HG02852 (cell line): ENCODE measurements around the gene CRIP3.

Experiments used
- ATAC-seq: cut with Tn5 transposase; IDR thresholded peaks from one replicate; pipeline ENCODE4 v1.9.1; 2021; ENCODE audit warnings: mild to moderate bottlenecking, moderate library complexity; ENCODE audit not compliant: unreplicated experiment

The CRIP3 gene

DNA sequence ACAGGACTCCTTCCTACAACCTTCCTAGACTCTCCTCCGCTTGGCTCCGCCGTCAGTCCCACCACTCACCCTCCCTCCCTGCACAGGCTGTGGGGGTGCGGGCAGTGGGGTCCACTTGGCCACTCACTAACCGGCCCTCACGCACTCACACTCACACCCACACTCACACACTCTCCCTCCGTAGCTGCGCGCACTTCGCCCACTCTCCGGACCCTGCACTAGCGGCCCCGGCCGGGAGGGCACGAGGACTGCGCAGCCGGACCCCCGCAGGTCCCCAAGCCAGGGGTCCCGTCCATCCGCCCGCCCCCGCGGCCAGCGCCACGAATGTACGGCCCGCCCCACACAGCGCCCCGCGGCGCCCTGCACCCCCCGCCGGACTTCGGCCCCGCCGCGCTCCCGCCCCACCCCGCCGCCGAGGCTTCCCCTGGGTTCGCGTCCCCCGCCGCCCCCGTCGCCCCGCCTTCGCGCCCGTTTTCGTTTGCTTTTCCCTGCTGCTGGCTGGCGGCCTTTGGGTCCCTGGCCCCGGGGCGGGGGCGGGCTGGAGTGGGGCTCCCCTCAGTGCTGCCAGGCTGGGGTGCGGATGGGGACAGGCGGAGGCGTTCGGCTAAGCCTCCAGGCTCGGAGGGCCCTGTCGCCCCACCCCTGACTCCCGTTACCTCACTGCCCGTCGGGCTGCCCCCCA is 33.6 kb downstream of the CRIP3 start:
- no peak for ATAC-seq

DNA sequence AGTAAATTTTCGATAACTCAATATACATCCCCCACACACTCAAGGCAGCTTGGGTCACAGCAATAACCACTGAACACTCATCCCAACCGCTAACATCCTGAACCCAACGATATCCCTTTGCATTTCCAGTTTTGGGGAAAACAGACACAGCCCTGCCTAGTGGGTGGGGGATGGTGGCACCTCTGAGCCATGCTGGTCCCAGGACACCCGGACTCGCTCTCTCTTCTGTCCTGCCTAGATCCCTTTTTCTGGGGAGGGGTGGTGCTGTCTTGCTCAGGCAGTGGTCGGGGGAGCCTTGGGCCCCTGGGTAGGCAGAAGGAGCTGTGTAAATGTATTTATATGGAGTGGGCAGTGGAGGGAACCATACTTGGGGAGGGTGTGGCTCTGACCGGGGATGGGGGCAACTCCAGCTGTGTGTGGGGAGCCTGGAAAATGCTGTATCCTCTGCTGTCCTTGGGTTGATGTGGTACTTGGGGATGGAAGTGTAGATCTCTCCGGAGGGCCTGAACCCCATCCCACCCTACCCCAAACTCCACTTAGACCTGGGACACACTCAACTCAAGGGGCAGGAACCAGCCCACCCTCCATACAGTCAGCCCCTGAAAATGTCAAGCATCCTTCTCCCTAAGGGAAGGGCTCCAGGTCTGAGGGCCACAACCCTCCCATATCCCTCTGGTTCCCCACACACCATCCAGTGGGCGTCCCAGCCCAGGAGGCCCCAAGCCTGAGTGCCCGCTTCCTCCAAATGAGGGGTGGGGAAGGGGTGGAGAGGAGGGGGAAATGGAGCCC is 34.3 kb downstream of the CRIP3 start:
- no peak for ATAC-seq

DNA sequence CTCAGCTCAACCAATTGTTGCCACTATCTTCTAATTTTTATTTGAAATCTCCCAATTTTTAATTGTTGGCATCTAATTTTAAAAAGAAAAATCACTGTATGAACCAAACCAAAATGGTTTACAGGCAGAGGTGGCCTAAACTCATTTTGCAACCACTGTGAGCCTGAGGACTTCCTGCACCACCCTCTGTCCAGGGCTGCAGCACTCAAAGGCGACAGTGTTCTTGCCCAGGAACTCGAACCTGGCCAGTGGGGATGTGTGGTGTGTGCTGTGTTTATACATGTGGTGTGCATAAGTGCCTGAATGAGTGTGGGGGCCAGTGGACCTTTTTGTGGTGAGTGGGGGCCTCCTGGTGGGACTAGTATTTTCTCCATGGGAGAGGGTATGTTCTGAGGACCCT is 34.9 kb downstream of the CRIP3 start:
- ATAC-seq = no peak

DNA sequence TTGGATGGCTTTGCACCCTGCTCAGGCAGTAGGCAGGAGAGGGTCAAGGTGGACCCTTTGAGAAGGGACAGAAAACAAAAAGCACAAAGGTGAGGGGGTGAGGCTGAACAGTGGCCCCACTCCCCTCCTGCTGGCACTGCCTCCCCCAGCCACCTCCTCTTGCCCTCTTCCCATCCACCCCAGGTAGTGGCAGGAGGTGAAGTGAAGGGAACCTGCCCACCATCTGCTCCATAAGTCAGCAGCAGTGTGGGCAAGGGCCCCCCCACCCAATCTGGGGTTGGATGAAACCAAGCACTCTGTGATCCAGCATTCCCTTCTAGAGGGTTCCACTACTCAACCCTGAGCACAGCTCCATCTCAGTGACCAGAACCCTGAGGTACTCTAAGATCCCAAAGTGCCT is 36.7 kb downstream of the CRIP3 start:
- ATAC-seq = no peak

DNA sequence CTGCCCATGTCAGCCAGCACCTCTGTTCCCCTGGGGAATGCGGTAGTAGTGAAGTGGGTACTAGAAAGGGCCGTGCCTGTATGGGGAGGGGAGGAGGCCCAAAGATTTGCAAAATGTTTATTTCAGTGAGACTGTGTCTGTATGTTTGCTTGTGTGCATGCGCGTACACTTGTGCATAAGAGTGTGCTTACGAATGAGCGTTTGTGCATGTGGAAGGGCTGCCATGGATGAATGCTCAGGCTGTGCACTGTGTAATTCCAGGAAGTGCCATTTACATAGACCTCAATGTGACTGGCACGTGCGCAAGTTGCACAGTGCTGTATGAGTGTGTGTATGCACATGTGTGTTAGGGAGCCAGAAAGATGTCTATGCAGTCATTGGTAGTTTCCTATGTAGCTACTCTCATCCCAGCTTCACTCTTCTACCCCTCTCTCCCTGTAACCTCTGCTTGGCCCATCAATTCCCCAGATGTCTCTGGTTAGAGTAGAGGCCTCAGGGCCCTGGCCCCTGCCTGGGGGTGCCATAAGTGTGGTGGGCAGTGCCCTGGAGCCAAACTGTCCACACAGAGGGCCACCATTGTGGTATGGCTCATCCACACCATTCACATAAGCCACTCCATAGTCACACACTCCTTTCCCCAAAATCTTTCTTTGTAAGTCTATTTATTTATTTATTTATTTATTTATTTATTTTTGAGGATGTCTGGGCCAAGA is 37.4 kb downstream of the CRIP3 start:
- ATAC-seq = no peak

DNA sequence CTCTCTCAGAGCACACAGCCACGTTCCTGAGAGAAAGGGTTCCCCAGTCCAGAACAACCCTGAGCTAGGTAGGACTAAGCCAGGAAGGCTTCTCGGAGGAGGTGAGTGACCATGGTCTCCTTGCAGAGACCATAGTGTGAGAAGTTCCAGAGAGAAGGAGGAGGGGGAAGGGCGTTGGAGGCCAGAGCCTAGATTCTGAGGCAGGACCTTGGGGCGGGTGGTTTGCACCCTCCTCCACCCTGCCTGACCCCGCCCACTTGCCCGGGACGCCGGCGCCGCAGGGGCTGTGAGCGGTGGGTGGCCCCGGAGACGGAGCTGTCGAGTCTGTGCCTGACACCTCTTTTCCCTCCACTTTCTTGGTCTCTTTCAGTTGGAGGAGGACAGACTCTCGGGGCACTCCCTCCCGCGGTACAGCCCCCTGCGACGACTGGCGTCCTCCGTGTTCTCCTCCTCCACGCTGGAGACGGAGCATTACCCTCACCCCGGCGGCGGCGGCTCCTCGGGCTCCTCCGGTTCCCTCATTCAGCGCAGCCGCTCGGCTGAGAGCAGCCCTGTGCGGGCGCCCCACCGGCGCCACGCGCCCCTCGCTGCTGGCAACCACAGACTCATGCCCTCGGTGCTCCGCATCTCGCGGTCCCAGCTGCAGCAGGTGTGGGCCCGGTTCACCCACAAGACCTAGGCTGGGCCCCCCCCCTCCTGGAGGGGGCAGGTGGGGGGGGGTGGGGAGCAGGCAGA is 39.2 kb downstream of the CRIP3 start:
- ATAC-seq = no peak

DNA sequence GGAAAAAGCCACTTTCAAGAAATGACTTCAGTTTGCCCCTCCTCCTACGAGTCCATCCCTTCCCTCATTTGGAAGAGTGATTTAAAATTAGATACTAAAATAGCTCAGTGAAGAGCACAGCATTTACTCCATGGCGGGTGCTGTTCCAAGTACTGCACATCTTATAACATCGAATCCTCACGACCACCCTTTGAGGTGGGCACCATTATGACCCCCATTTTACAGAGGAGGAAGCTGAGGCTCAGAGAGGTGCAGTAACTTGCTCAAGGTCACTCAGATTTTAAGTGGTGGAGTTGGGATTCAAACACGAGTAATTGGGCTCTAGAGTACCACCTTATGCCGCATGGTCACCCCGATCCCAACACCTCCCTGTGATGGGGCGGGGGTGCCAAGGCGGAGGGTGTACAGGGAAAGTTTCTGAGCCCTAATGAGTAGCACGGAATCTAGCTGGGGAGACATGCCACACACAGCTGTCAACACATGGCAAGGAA is 39.8 kb downstream of the CRIP3 start:
- ATAC-seq = no peak

DNA sequence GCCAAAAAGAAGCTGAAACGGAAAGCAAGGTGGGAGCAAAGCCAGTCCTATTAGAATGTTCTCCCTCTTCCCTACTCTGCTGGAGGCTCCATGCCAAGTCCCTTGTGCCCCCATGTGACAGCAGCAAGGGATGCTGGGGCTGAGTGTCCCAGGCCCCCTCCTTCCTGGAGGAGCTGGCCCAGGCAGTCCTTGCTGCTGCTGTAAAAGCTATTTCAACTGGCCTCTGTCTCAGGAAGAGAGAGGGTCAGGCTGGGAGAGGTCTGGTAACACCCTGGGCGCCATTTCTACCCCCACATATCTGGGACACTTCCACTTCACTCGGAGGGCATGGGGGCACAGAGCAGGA is 40.3 kb downstream of the CRIP3 start:
- no peak for ATAC-seq

DNA sequence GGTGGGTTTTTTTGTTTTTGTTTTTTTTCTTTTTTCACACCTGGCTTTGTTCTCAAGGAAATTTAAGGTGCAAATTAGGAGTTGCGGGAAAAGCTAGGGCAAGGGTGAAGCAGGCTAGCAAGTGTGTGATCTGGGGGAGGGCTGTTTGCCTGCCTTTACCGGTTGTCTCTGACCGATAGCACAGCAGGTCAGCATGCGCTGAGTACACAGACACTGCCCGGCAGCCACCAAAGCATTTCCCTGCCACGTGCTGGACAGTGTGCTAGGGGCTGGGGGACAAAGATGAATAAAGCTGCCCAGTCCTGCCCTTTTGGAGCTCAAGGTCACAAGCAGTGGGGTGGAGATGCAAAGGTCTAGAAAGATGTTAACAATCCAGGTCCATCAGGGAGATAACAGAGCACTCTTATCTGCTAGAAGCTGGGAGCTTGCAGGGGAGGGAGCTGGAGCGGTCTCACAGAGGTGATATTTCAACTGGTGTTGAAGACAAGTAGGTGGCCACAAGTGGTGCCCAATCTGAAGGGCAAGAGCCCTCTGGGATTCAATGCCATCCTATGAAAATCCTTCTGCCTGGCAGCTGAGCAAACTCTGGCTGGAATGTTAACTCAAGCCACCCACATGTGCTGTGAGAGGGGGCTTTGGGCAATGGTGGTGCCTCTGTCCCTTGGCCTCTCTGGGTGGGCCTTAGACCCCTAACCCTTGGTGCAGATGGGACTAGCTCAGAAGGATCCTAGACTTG is 40.8 kb downstream of the CRIP3 start:
- no peak for ATAC-seq

DNA sequence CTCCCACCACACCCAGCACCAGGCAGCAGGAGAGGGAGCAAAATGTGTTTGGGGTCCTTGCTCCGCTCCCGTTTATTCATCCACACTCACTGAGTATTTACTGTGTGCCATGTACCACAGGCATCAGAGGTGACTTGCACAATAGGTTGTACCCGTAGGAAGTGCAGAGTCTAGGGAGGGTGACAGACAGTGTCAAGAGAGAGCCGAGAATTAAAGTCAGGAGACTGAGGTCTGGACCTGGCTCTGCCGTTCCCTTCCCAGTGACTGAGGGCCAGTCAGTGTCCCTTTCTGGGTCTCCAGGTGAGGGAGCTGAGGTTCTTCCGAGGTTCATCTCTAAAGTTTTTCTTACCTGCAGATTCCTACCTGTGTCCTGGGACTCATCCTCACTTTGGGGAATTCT is 43.1 kb downstream of the CRIP3 start:
- ATAC-seq = no peak

DNA sequence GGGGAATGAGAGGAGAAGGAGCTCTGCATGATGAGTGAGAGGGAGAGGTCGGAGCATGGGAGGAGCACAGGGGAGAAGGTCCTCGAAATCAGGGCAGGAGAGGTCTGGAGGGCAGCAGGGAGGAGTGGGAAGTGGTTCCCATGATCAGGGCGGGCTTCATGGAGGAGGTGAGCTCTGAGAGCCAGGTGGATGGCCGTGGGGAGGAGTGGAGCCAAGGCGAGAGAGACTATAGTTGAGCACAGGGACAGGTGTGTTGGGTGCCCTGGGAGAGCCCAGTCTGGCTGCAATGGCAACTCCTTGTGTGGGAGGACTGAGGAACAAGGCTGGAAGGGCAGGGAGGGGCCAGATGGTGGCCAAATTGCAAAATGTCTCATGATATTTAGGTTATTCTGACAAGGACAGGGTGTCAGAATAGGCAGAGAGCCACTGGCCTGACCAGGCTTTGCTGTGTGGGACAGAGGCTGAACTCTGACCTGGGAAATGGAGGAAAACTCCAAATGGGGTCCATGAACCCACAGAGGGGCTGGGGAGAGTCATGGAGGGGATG is 44.0 kb downstream of the CRIP3 start:
- no peak for ATAC-seq

DNA sequence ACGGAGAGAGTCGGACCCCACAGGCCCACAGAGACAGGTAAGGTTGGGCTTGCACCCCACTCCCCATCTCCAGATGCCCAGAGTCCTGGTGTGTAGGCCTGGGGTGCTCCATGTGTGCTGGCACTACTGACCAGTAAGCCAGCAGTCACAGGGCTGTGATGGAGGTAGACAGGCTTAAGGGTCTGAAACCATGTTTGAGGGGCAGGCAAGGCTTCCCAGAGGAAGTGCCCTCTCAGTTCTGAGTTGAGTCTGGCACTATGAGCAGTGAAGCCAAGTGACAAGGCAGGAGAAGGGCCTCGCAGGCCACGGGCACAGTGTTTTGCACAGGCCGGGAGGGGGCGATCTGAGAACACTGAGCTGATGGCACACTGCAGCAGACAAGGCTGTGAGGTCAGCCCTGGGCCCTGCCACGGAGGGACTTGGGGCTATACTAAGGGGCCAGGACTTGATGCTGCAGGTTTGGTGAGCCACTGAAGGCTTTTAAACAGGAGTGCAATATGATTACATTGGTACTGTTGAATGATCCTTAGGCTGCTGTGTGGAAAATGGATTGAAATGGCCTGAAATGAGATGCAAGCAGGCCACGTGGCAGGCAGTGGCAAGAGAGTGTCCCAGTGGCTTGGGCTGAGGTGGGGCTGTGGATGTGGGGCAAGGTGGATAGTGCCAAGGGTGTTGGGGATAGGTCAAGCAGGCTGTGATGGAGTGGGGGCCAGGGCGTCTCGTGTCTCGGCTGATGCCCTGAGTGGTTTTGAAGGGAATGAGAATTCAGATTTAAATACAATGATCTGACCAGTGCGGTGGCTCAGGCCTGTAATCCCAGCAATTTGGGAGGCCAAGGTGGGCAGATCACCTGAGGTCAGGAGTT is 45.1 kb downstream of the CRIP3 start:
- ATAC-seq = no peak

DNA sequence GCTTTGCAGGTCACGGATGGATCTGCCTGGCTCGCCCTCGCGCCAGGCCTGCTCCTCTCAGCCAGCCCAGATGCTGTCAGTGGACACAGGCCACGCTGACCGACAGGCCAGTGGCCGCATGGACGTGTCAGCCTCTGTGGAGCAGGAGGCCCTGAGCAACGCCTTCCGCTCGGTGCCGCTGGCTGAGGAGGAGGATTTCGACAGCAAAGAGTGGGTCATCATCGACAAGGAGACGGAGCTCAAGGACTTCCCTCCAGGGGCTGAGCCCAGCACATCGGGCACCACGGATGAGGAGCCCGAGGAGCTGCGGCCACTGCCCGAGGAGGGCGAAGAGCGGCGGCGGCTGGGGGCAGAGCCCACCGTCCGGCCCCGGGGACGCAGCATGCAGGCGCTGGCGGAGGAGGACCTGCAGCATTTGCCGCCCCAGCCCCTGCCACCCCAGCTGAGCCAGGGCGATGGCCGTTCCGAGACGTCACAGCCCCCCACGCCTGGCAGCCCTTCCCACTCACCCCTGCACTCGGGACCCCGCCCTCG is 45.8 kb downstream of the CRIP3 start:
- no peak for ATAC-seq

DNA sequence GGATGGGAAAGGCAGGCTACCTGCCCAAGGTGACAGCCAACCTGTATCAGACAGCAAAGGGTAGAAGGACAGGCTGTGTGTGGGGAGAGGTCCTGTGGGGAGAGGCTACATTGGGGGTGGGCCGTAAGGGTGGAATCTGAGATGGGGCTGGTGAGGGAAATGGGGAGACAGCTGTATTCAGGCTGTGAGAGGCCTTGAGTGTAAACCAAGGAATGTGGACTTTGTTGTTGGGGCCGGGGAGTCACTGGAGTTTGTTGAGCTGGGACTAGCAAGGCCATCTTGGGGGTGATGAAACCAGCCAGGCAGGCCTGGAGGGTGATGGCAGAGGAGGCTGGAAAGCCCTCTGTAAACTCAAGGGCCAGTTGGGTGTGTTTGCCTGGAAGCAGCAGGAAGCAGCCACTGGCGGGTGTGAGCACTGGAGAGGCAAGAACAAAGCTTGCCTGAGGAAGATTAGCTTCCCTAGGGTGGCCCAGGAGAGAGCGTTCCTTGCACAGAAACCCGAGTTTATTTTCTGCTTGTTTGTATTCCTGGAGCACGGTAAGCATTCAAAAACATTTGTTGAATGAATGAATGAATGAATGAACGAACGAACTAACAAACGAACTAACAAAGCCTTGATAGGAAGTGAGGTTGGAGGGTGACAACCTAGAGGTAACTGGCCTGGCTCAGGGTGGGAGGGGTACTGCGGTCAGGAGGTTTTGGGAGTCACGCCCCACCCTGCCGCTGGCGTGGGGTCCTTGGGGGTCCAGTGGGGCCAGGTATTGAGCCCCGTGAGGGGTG is 46.4 kb downstream of the CRIP3 start:
- no peak for ATAC-seq

DNA sequence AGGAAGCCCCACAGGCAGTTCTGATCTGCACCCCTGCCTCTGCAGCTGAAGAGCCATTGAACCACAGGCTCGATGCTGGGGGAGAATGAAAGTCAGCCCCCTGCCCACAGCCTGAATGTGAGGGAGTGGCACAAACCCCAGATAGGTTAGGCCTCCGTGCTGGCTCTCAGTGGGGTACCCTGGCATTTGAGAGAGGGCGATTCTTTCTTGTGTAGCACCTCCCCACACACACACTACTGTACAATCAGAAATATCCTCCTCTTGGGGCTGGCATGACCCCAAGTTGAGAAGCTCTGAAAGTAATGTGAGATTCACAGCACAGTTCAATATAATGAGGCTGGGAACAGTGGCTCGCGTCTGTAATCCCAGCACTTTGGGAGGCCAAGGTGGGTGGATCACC is 47.4 kb downstream of the CRIP3 start:
- no peak for ATAC-seq

DNA sequence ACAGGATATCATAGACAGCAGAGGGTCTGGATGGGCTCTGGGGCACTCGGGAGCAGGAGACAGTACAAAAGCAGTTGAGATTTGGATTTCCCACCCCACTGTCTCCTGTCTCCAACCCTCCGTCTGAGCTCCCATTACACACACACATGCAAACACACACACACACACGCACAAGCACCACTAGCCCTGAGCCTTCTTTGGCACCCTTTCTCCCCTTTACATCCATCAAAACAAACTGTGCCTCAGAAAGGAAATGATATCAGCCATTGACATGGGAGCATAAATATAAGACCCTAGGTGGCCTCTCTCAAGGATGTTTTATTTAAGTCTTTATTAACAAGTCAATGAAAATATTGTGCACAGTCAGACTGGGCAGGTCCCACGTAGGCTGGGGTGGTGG is 47.8 kb downstream of the CRIP3 start:
- no peak for ATAC-seq

DNA sequence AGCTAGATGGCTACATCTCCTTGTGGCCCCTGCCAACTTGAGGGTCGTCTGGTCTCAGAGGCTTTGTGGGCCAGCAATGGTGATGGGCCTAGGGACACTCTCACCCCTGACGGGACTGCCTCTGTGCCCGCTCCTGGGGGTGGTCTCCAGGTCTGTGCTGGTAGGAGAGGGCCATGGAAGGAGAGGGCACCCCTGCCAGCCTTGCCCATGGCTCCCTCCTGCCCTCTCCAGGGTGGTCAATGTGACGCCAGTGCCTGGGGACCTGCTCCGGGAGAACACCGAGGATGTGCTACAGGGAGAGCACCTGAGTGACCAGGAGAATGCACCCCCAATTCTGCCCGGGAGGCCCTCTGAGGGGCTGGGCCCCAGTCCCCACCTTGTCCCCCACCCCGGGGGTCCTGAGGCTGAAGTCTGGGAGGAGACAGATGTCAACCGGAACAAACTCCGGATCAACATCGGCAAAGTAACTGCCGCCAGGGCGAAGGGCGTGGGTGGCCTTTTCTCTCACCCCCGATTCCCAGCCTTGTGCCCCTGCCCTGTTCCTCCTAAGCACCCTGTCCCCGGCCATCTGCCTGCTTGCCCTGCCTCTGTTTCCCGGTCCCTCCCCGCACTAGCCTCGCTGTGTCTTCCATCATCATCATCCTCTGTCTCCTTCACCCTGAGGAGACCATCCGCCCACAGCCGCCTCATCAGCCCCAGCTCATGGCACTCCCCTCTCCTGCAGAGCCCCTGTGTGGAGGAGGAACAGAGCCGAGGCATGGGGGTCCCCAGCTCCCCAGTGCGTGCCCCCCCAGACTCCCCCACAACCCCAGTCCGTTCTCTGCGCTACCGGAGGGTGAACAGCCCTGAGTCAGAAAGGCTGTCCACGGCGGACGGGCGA is 49.6 kb downstream of the CRIP3 start:
- no peak for ATAC-seq
